ENCODE results near the gene ECM1. TPM values are rescaled to one million over a fixed set of nuclear protein-coding genes. Genes with fewer than 3 reads are reported as not detected.
A peak's percentile ranks its signal among the peaks of the same experiment; 100 is the strongest.

Gene ECM1
- total RNA-seq: 0.35 and 0.60 TPM in 2 replicates

- DNase-seq (ENCODE audit: low read depth): peak; percentile 69
Measured at GRCh38 chr1:150507912-150508864, at the start of gene ECM1. Gene ECM1, plus strand, starts transcription at chr1:150508109. Its CDS starts 101 bp downstream, at chr1:150508210.

- peak; percentile 58 for DNase-seq (ENCODE audit: low read depth)
Measured at GRCh38 chr1:150464422-150464826, 43.5 kb upstream of the ECM1 start.

- DNase-seq (ENCODE audit: low read depth): no peak
Measured at GRCh38 chr1:150466964-150467363, 40.9 kb upstream of the ECM1 start.

DNA sequence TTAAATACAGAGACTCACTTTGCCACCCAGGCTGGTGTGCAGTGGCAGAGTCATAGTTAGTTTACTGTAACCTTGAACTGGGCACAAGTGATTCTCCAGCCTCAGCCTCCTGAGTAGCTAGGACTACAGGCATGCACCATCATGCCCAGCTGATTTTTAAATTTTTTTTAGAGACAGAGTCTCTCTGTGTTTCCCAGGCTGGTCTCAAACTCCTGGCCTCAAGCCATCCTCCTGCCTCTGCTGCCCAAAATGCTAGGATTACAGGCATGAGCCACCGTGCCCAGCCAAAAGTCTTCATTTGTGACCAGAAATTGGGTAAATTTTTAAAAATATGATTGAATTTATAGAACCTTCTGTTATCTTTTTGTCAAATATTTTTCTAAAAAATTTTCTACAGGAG lies 38.6 kb upstream of the ECM1 start:
- no peak for DNase-seq (ENCODE audit: low read depth)

DNA sequence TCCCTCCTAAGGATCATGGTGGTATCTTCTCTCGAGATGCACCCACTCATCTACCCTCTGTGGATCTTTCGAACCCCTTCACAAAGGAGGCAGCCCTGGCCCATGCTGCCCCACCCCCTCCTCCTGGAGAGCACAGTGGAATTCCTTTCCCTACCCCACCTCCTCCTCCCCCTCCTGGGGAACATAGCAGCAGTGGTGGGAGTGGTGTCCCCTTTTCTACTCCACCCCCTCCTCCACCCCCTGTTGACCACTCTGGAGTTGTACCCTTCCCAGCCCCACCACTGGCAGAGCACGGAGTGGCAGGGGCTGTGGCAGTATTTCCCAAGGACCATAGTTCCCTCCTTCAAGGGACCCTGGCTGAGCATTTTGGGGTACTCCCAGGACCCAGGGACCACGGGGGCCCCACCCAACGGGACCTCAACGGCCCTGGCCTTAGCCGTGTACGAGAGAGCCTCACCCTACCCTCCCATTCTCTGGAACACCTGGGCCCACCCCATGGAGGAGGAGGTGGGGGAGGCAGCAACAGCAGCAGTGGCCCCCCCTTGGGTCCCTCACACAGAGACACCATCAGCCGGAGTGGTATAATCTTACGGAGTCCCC lies 35.2 kb upstream of the ECM1 start:
- no peak for DNase-seq (ENCODE audit: low read depth)

DNA sequence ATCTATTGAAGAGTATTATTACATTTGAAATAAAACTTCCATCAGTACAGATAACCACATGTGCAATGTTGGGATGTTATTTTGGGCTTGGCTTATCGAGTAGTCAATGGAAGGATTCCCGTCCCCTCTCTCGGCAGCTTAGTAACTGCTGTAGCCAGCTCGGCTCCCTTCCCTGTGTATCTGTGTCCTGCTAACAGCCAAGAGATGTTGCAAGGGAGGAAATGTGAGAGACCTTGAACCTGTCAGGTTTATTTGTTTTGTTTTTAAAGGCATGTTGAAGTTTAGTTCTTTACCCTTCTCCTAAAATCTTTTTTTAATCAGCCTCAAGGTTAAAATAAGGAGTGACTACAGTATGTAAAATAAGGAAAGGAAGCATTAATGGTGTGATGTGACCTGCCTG lies 34.2 kb upstream of the ECM1 start:
- no peak for DNase-seq (ENCODE audit: low read depth)

GRCh38 chr1:150474869-150475268 lies 33.0 kb upstream of the ECM1 start:
- DNase-seq (ENCODE audit: low read depth): no peak

DNA sequence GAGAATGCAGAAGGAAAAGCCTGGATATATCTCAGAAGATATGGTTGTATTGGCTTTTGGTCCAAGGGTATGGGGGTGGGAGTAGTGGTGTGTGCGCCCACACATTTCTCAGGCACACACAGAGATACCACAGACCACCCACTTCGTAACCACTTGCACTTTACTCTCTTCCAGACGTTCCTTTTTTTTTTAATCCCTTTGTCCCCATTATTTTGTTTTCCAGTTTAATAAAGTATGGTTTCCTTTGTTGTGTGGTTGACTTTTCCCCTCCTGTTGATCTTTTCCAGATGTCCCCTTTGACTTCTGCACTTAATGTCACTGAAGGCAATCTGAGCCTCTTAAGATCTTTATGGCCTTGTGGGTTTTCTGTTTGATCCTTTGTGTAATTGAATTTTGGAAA lies 31.2 kb upstream of the ECM1 start:
- no peak for DNase-seq (ENCODE audit: low read depth)

DNA sequence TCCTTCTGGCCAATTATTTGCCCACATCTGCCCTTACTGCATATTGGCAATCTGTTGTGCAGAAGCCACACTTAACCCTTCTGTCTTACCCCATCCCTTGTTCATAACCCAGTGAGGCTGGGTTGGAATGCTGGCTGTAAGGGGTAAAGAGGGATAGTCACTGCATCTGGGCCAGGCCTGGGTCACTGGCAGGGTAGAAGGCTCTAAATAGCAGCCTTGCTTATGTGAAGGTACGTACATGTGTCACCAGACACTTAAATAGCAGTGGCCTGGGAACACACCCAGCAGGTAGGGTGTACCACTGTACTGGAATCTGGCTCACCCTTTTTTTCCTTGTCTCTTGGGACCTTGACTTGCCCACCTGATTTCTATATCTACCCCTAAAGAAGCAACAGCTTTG lies 30.6 kb upstream of the ECM1 start:
- no peak for DNase-seq (ENCODE audit: low read depth)

GRCh38 chr1:150477733-150478132 lies 30.2 kb upstream of the ECM1 start:
- peak; percentile 30 for DNase-seq (ENCODE audit: low read depth)

DNA sequence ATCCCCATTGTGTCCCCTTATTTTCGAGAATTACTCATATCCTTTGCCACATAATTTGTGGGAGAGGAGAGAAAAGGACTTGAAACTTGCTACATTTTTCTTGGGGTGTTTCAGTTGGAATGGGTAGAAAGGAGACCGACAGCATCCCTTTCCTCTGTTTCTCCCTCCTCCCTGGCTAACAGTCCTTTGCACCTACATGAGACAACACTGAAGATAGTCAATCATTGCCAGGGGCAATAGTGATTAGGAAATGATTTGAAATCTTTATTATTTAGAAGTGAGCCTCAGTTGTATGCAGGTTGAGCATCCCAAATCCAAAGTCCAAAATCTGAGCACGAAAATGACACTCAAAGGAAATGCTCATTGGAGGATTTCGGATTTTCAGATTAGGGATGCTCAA lies 28.5 kb upstream of the ECM1 start:
- no peak for DNase-seq (ENCODE audit: low read depth)

- DNase-seq (ENCODE audit: low read depth): no peak
Measured at GRCh38 chr1:150479927-150480352, 28.0 kb upstream of the ECM1 start.

DNA sequence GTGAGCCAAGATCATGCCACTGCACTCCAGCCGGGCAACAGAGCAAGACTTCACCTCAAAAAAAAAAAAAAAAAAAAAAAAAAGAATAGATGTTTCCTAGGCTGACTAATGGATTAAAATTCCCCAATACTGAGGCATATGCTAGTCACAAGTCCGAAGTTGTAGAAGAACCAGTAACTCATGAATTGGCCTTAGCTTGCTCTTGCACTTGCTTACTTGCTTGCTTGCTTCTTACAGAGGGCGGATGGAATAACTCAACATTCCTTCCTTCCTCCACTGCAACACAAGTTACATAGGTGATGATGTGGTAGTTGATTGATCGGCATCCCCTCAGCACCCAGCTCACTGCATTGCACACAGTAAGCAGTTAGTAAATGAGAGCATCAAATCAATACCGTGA lies 23.5 kb upstream of the ECM1 start:
- peak; percentile 18 for DNase-seq (ENCODE audit: low read depth)

DNA sequence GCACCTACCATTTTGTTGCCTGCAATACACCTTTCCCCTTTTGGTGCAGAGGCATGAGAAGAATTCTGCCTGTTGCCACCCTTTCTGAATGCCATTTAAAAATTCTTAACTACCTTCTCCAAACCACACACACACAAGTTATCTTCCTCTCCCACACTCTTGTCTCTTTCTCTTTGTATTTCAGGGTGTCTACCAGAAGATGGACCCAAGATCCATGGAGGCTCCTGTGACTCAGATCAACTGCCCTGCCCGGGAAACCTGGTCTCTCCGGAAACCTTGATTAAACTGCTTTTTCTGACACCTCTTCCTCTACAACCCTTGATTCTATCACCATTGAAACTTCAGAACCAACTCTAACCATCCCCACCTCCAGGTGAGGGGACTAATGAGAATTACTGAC lies 23.0 kb upstream of the ECM1 start:
- DNase-seq (ENCODE audit: low read depth): peak; percentile 41

DNA sequence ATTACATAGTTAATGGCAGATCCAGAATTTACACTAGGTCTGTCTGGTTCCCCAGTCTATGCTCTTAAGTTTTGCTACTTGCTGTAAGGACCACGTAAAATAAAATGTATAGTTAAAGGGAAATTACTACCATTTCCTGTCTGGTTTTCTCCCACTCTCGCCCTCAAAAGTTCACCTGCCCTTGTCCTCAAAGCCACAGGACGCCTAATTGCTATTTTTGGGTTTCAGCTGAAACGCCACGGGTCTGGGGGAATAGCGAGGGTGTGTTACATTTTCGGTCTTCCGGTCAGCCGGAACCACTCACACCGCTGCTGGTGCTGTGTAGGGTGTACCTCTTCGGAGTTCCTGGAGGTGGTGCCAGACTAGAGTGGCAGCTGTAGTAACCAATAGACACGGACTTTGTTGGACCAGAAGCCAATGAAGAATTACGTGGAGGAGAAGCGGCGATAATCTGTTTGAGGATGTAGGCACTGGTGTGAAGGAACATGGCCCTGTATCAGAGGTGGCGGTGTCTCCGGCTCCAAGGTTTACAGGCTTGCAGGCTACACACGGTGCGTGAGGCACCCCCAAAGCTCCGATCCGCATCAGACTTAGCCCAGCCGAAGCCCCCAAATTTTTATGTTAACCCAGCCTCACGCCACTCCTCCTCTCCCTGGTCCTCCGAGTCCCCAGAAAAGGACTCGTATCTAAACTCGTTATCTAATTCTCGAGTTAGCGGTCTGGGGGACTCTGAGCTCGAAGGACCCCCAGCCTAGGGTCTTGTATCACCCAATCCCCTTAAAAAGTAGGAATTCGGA lies 20.7 kb upstream of the ECM1 start, which contains the start of gene TARS2:
TSS of gene TARS2 (plus strand) at position 454 of the 797 bp plus-strand sequence. CDS start at position 486, 32 bp downstream.
- DNase-seq (ENCODE audit: low read depth): peak; percentile 97

- DNase-seq (ENCODE audit: low read depth): no peak
Measured at GRCh38 chr1:150487763-150488115, 20.2 kb upstream of the ECM1 start.

DNA sequence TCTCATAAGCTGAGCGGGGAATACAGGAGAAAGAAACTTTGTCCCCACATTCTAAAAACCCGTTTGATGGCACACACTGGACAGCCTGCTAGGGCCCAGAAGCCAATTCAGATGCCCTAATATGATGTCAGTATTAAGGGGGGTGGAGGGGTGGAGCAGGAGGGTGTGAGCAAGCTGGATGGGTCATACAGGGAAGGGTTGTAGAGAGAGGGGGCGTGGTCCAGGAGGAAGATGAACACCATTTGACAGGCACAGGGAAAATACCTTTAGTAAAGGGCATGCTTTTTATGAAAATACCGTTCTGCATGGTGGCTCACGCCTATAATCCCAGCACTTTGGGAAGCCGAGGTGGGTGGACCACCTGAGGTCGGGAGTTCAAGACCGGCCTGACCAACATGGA lies 14.7 kb upstream of the ECM1 start:
- DNase-seq (ENCODE audit: low read depth): no peak

DNA sequence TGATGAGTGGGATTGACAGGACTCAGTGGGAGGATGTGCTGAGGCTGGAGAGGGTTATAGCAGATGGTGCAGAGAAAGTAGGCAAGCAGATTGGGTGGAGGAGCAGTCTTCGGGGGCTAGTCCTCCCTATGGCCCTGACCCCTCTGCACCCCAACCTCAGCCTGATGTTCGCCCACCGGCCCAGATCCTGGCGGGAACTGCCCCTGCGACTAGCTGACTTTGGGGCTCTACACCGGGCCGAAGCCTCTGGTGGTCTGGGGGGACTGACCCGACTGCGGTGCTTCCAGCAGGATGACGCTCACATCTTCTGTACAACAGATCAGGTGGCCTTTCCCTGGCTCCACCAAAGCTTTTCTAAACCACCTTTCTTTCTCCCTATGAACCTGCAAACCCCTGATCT lies 9.6 kb upstream of the ECM1 start:
- DNase-seq (ENCODE audit: low read depth): no peak

DNA sequence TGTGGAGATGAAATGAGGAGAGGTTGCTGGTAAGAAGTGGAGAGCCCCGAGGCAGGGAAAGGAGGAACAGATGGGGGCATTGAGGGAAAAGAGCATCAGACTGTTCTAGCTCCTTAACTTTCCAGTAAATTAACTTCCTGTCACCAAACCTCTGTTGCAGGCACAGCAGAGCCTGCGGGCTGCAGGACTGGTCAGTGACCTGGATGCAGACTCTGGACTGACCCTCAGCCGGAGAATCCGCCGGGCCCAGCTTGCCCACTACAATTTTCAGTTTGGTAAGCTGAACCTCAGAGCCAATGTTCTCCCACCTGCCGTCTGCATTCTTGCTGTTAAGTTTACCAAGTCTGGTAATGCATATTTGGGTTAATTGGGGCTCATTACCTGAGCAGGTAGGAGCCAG lies 2.5 kb upstream of the ECM1 start:
- DNase-seq (ENCODE audit: low read depth): no peak

DNA sequence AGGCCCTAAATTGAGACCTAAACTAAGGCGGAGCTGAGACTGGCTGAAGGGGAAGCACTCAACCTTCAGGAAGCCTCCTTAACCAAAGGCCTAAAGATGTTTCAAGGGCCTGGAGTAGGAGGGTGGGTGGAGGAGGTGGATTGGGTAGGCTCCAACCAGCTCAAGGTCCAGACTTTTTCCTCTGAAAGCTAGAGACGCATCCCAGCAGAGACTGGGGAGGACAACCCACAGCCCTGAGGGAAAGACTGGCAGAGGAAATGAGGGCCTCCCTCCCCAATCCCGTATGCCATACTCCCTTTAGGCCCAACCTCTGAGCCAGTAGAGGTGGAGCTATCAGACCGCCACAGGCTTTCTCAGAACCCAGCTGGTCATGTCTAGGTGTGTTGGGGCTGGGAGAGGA lies 1.1 kb downstream of the ECM1 start:
- no peak for DNase-seq (ENCODE audit: low read depth)

- no peak for DNase-seq (ENCODE audit: low read depth)
Measured at GRCh38 chr1:150511551-150511950, 3.6 kb downstream of the ECM1 start.

DNA sequence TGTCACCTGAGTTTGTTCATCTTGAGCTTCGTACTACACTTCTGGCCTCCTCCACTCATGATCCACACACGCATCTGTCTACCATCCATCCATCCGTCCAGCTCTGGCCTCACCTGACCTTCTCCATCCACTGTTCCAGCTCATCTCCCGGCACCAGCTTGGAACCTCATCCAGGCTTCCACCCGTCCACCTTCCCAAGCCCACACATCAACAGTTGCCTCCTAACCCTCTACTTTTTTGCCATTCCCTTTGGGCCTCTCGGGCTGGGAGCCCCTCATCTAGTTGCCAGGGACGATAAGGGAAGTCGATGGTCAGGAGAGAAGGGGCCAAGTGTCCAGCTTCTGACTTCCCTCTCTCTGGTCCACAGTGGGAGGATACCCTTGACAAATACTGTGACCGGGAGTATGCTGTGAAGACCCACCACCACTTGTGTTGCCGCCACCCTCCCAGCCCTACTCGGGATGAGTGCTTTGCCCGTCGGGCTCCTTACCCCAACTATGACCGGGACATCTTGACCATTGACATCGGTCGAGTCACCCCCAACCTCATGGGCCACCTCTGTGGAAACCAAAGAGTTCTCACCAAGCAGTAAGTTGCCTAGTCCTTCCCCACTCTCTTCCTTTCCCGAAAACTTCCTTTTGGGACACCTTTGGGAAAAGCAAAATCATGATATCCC lies 4.2 kb downstream of the ECM1 start:
- no peak for DNase-seq (ENCODE audit: low read depth)

Measured in renal cortical epithelial cell (primary cell).